Measurements from ENCODE around the gene OR13C8.

DNA sequence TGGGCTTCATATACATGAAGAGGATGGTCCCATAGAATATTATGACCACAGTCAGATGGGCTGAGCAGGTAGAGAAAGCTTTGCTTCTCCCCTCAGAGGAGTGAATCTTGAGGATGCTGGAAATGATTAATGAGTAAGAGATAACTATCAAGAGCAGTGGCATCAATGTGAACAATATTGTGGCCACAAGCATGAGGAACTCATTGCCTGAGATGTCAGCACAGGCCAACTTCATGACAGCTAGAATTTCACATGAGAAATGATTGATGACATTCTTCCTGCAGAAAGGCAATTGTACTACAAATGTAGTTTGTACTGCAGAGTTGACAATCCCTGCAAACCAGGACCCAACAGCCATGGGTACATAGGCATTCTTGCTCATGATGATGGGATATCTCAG is 48.5 kb downstream of the OR13C8 start:
- TF ChIP-seq, protein P1, sequence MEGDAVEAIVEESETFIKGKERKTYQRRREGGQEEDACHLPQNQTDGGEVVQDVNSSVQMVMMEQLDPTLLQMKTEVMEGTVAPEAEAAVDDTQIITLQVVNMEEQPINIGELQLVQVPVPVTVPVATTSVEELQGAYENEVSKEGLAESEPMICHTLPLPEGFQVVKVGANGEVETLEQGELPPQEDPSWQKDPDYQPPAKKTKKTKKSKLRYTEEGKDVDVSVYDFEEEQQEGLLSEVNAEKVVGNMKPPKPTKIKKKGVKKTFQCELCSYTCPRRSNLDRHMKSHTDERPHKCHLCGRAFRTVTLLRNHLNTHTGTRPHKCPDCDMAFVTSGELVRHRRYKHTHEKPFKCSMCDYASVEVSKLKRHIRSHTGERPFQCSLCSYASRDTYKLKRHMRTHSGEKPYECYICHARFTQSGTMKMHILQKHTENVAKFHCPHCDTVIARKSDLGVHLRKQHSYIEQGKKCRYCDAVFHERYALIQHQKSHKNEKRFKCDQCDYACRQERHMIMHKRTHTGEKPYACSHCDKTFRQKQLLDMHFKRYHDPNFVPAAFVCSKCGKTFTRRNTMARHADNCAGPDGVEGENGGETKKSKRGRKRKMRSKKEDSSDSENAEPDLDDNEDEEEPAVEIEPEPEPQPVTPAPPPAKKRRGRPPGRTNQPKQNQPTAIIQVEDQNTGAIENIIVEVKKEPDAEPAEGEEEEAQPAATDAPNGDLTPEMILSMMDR (IDR thresholded peaks at IDR 0.05), result no peak
- TF ChIP-seq POLR2A (IDR thresholded peaks at IDR 0.05), result no peak

Measured in uterus (tissue), 2 donors.